CD14-positive monocyte (primary cell): ENCODE results near the gene ANKRD12. TPM values are rescaled to one million over a fixed set of nuclear protein-coding genes. Genes with fewer than 3 reads are reported as not detected.

ENCODE experiments used
- DNase-seq, 3 donors: peaks; one replicate each; pipeline ENCODE4 v3.0.0-alpha.2; 2011 to 2022
- H2AFZ ChIP-seq: 2 replicates; pipeline ENCODE4 v1.6.0; 2012; ENCODE audit warnings: mild to moderate bottlenecking, low read depth, low read length, inconsistent platforms; ENCODE audit not compliant: insufficient read depth, poor library complexity, severe bottlenecking
- H3K27ac ChIP-seq, 2 donors: 1 replicate in 1 of 2; 2 replicates in 1 of 2; pipeline ENCODE4 v1.5.1; 2012 to 2013; ENCODE audit warnings: low read length in 2 of 2, control low read depth in 1 of 2, inconsistent platforms in 1 of 2, low read depth in 1 of 2, mild to moderate bottlenecking in 1 of 2
- H3K27me3 ChIP-seq, 2 donors: one replicate each; pipeline versions ENCODE4 v1.6.0 to v1.6.1; 2011 to 2013; ENCODE audit warnings: low read length in 2 of 2; ENCODE audit not compliant: control insufficient read depth in 2 of 2, insufficient read depth in 2 of 2
- H3K36me3 ChIP-seq, 2 donors: replicated peaks in 1 of 2; 1 replicate in 1 of 2; 2 replicates in 1 of 2; pipeline versions ENCODE4 v1.5.1 to v1.6.1; 2012 to 2013; ENCODE audit warnings: low read length in 2 of 2, control low read depth in 1 of 2, inconsistent platforms in 1 of 2, mild to moderate bottlenecking in 1 of 2; ENCODE audit not compliant: insufficient read depth in 2 of 2, control insufficient read depth in 1 of 2
- H3K4me1 ChIP-seq, 2 donors: 1 replicate in 1 of 2; 2 replicates in 1 of 2; pipeline versions ENCODE4 v1.5.1 to v1.6.1; 2012 to 2013; ENCODE audit warnings: low read length in 2 of 2, control low read depth in 1 of 2, inconsistent platforms in 1 of 2, mild to moderate bottlenecking in 1 of 2, moderate library complexity in 1 of 2; ENCODE audit not compliant: insufficient read depth in 2 of 2, control insufficient read depth in 1 of 2
- H3K4me2 ChIP-seq: replicated peaks from 2 replicates; pipeline ENCODE3; 2012; ENCODE audit warnings: low read length, moderate library complexity, mild to moderate bottlenecking; ENCODE audit not compliant: poor library complexity, severe bottlenecking; ENCODE audit errors: extremely low read depth
- H3K4me3 ChIP-seq, 3 experiments: fragments of 200-600 bp in 1 of 3; sonication (generic) in 1 of 3; replicated peaks in 1 of 3; 1 replicate in 2 of 3; 2 replicates in 1 of 3; pipeline ENCODE4 v1.5.1; 2011 to 2013; ENCODE audit warnings: low read length in 3 of 3, mild to moderate bottlenecking in 3 of 3, control low read depth in 2 of 3, low read depth in 2 of 3, inconsistent platforms in 1 of 3, moderate library complexity in 1 of 3
- H3K79me2 ChIP-seq: 2 replicates; pipeline ENCODE4 v1.6.0; 2012; ENCODE audit warnings: mild to moderate bottlenecking, control low read depth, inconsistent platforms, low read length, moderate library complexity; ENCODE audit not compliant: insufficient read depth
- H3K9ac ChIP-seq: 2 replicates; pipeline ENCODE4 v1.6.0; 2017; ENCODE audit warnings: low read length, mild to moderate bottlenecking; ENCODE audit not compliant: insufficient read depth, poor library complexity, severe bottlenecking
- H3K9me3 ChIP-seq, 2 donors: replicated peaks in 1 of 2; 1 replicate in 1 of 2; 2 replicates in 1 of 2; pipeline versions ENCODE4 v1.5.1 to v1.6.1; 2012 to 2013; ENCODE audit warnings: low read length in 2 of 2, control low read depth in 1 of 2; ENCODE audit not compliant: control insufficient read depth in 1 of 2, insufficient read depth in 1 of 2
- H4K20me1 ChIP-seq: 2 replicates; pipeline ENCODE4 v1.6.0; 2012; ENCODE audit warnings: mild to moderate bottlenecking, low read length, control low read depth, moderate library complexity; ENCODE audit not compliant: insufficient read depth
- H3K27ac Mint-ChIP-seq, 7 donors: one replicate each; pipeline ENCODE4 v1.8.0; 2020; ENCODE audit warnings: mild to moderate bottlenecking in 7 of 7, mixed read lengths in 7 of 7, moderate library complexity in 6 of 7, inconsistent platforms in 2 of 7
- H3K27me3 Mint-ChIP-seq, 3 donors: one replicate each; pipeline ENCODE4 v1.8.0; 2021 to 2022; ENCODE audit warnings: low read depth in 3 of 3, mild to moderate bottlenecking in 3 of 3, mixed read lengths in 3 of 3, moderate library complexity in 3 of 3, inconsistent platforms in 1 of 3
- H3K36me3 Mint-ChIP-seq, 2 donors: one replicate each; pipeline ENCODE4 v1.8.0; 2020; ENCODE audit warnings: mixed read lengths in 2 of 2, inconsistent platforms in 1 of 2, mild to moderate bottlenecking in 1 of 2
- H3K4me1 Mint-ChIP-seq: one replicate; pipeline ENCODE4 v1.8.0; 2020; ENCODE audit warnings: mild to moderate bottlenecking, mixed read lengths
- H3K4me3 Mint-ChIP-seq, 2 donors: one replicate each; pipeline ENCODE4 v1.8.0; 2020; ENCODE audit warnings: mild to moderate bottlenecking in 2 of 2, mixed read lengths in 2 of 2, moderate library complexity in 1 of 2
- H3K9me3 Mint-ChIP-seq, 7 donors: one replicate each; pipeline ENCODE4 v1.8.0; 2020 to 2022; ENCODE audit warnings: mixed read lengths in 7 of 7, mild to moderate bottlenecking in 6 of 7, moderate library complexity in 6 of 7, inconsistent platforms in 2 of 7
- CTCF ChIP-seq: fragments of 200-600 bp; IDR thresholded peaks from one replicate; pipeline ENCODE4 v1.8.0; 2022; ENCODE audit warnings: antibody characterized with exemption, mild to moderate bottlenecking
- WGBS: methylation state at CpG from one replicate; pipeline ENCODE4 v1.1.5; 2013; ENCODE audit warnings: missing lambda C conversion rate; ENCODE audit not compliant: insufficient coverage; 5-methylcytosine and 5-hydroxymethylcytosine counted together
- intact Hi-C, 2 donors: fragments of 100-400 bp; cut with micrococcal nuclease; formaldehyde crosslinking; loops; one replicate each; pipeline versions ENCODE4 v1.15.0 to v1.15.1; 2023
- polyA plus RNA-seq, 3 donors: library from polyadenylated mRNA; depleted of rRNA in 1 of 3; unstranded in 2 of 3; stranded (reverse) in 1 of 3; fragments of 300-500 nt in 2 of 3; fragments of >200 nt in 1 of 3; fragmentation: Illumina TruSeq in 2 of 3; gene quantifications; 1 replicate in 2 of 3; 2 replicates in 1 of 3; pipeline ENCODE4 v1.2.3, GENCODE V29; 2012 to 2021

Gene ANKRD12
- polyA plus RNA-seq, 3 donors: 9.3 to 15.5 (median 15.4) TPM

- Histone ChIP-seq H3K36me3 (peaks cover 7 to 45% of the 10 kb centered on the region in 2 donors), H3K9ac (no peak overlapping the region), H3K4me3 (no peak overlapping the region), H3K79me2 (no peaks in the 10 kb centered on the region), H4K20me1 (peaks cover 6% of the 10 kb centered on the region), H3K4me2 (peak overlapping the region; percentile 22), H3K27ac (peak overlapping the region in 1 of 2 donors; percentile 63), H3K9me3 (no peaks in the 10 kb centered on the region), H2AFZ (no peak overlapping the region), H3K27me3 (no peaks in the 10 kb centered on the region), H3K4me1 (peaks cover 20 to 37% of the 10 kb centered on the region in 2 donors)
- H3K27ac Mint-ChIP-seq: peak overlapping the region in 6 of 7 donors; percentile 33 to 89 (median 66)
- intact Hi-C loops: no loop called here
- H3K4me1 Mint-ChIP-seq: peaks cover 31% of the 10 kb centered on the region
- TF ChIP-seq CTCF: no peak
- H3K4me3 Mint-ChIP-seq: no peak overlapping the region
- no peaks in the 10 kb centered on the region for H3K27me3 Mint-ChIP-seq
- peak in 1 of 3 donors; percentile 8 for DNase-seq
- H3K9me3 Mint-ChIP-seq: no peaks in the 10 kb centered on the region
- peaks cover 23 to 36% of the 10 kb centered on the region in 2 donors for H3K36me3 Mint-ChIP-seq
Measured at GRCh38 chr18:9243029-9243428, 106.4 kb downstream of the ANKRD12 start.

GRCh38 chr18:9244376-9244775 lies 107.8 kb downstream of the ANKRD12 start:
- Histone ChIP-seq H3K4me2 (no peak overlapping the region), H3K27me3 (no peaks in the 10 kb centered on the region), H3K4me1 (peaks cover 16 to 28% of the 10 kb centered on the region in 2 donors), H3K4me3 (no peak overlapping the region), H3K9ac (no peak overlapping the region), H3K79me2 (no peaks in the 10 kb centered on the region), H2AFZ (no peak overlapping the region), H3K9me3 (no peaks in the 10 kb centered on the region), H3K27ac (no peak overlapping the region), H3K36me3 (peaks cover 7 to 40% of the 10 kb centered on the region in 2 donors), H4K20me1 (no peaks in the 10 kb centered on the region)
- 100% methylated on average over 3 of the region's 3 CpGs for WGBS
- intact Hi-C loops: no loop called here
- no peak overlapping the region for H3K4me3 Mint-ChIP-seq
- H3K36me3 Mint-ChIP-seq: peaks cover 22 to 32% of the 10 kb centered on the region in 2 donors
- H3K27ac Mint-ChIP-seq: peak overlapping the region in 1 of 7 donors; percentile 18
- TF ChIP-seq CTCF: no peak
- no peaks in the 10 kb centered on the region for H3K9me3 Mint-ChIP-seq
- H3K27me3 Mint-ChIP-seq: no peaks in the 10 kb centered on the region
- no peak for DNase-seq
- peaks cover 24% of the 10 kb centered on the region for H3K4me1 Mint-ChIP-seq
